GM18907 (cell line): ENCODE results near the gene ACSL6.

ENCODE experiments used
- ATAC-seq: cut with Tn5 transposase; IDR thresholded peaks from one replicate; pipeline ENCODE4 v1.9.1; 2021; ENCODE audit warnings: mild to moderate bottlenecking, moderate library complexity; ENCODE audit not compliant: unreplicated experiment

Gene ACSL6

GRCh38 chr5:132017738-132018625 lies 6.5 kb upstream of the ACSL6 start:
- no peak for ATAC-seq

DNA sequence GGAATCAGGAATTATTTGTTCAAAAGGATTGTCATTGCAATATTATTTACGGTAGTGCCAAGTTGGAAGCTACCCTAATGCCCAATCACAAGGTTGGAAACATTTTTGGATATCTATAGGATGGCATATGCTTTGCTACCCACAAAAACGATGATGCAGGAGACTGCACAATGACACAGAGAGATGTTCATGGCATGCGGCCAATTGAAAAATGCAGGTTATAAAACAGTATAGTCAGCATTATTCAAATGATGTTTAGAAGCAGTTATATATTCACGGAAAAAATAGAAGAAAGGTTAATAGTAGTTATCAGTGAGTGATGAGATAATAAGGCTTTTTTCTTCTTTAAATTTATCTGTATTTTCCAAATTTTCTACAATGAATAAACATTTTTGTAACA lies 5.9 kb upstream of the ACSL6 start:
- ATAC-seq = no peak

DNA sequence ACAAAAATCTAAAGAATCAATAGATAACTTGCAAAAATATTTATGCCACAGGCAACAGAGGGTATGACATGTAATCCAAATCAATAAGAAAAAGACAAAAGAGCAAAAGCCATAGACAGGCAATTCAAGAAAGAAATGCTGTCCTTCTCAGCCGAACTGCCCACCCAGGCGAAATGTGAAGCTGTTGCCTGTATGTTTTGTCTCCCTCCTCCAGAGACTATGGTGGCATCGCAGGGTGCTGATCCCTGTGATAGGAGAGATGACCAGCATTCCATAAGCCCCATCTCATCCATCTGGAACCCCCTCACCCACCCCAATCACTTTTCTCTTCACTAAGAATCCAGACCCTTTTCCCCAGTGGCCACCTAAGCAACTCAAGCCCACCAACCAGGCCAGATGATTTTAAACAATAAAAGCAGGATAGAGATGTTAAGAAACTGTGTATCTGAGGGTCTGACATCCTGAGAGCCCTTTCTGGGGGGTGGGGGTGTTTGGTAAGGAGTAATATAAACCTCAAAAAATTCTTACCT lies 5.3 kb upstream of the ACSL6 start:
- no peak for ATAC-seq

GRCh38 chr5:132013711-132014110 lies 2.3 kb upstream of the ACSL6 start:
- ATAC-seq = no peak

- no peak for ATAC-seq
Measured at GRCh38 chr5:132013006-132013689, 1.7 kb upstream of the ACSL6 start.

- no peak for ATAC-seq
Measured at GRCh38 chr5:132012371-132013005, 1.0 kb upstream of the ACSL6 start.

- ATAC-seq = no peak
Measured at GRCh38 chr5:132010989-132011621, 353 bp downstream of the ACSL6 start.

DNA sequence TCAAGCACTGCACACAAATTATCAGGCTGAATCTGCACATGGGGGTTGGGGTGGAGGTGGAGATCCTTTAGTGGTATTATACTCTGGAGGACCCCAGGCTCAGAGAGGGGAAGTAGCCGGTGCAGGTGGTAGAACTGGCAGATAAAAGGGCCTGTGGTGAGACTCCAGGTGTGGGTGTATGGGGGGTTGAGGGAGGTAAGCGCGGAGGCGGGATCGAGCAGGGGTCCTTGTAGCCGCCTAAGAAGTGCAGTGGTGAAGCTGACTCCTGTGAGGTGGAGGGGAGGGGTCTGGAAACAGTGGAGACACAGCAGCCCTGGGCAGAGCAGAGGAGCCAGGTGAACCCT lies 841 bp downstream of the ACSL6 start:
- ATAC-seq = no peak

- no peak for ATAC-seq
Measured at GRCh38 chr5:132009706-132010405, 1.6 kb downstream of the ACSL6 start.

DNA sequence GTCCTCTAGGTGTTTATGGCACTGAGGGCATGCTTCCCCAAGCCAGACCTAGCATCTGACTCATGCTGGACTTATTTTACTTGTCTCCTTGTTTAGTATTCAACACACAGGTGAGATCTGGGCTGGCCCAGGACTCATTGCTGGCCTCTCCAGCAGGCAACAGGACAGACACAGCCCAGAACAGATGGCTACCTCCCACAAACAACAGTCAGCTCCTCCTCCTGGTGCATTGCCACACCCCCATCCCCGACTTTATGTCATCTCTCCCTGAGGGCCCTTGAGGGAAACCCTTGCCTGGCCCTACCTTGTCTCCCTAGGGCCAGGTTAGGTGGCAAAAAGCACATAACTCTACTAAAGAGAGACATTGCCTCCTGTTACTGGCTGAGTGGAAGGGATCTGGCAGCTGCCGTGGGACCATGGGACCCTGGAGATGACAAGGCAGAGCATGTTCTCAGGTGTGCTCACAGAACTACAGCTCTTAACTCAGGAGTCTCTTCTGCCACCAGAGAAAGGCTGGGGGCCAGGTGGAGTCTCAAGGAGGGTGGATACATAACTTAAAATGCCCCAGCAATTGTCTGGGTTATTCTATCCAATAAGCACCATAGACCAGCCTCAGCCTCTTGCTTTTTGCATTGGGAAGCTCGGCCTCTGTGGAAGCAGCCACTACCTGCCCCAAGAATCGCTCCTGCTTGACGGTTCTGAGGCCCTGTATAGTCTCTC lies 2.3 kb downstream of the ACSL6 start:
- ATAC-seq = no peak

- peak; percentile 15 for ATAC-seq
Measured at GRCh38 chr5:132008163-132008473, 3.3 kb downstream of the ACSL6 start.

DNA sequence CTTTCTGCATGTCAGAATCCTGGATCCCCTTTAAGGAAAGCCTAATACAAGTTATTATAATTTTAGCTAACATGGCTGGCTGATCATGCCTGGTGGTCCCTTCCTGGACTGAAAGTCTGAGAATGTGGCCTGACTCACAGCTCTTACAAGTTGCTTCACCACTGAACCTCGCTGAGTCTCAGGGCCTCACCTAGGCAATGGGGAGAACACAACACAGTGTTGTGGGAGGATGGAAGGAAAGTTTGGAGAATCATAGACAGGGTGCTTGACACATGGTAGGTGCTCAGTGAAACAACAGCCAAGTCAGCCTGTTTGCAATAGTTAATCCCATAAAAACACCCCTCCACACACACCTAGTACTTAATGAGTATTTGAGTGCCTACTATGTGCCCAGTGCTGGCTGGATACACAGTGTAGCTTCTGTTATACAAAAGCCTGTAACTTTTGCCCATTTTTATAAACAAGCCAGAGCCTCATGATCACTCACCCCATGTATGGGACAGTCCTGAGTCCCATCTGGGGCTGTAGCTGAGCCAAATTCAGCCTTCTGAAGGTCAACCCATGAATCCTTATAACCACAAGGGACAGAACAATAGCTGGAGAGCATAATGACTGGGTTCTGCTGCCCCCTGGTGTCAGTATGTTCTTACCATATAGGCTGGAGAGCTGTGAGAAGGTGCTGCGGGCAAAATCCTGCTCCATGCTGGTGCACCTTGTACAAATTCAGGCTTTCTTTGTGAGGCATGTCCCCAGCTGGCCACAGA lies 3.9 kb downstream of the ACSL6 start:
- ATAC-seq = peak; percentile 72

DNA sequence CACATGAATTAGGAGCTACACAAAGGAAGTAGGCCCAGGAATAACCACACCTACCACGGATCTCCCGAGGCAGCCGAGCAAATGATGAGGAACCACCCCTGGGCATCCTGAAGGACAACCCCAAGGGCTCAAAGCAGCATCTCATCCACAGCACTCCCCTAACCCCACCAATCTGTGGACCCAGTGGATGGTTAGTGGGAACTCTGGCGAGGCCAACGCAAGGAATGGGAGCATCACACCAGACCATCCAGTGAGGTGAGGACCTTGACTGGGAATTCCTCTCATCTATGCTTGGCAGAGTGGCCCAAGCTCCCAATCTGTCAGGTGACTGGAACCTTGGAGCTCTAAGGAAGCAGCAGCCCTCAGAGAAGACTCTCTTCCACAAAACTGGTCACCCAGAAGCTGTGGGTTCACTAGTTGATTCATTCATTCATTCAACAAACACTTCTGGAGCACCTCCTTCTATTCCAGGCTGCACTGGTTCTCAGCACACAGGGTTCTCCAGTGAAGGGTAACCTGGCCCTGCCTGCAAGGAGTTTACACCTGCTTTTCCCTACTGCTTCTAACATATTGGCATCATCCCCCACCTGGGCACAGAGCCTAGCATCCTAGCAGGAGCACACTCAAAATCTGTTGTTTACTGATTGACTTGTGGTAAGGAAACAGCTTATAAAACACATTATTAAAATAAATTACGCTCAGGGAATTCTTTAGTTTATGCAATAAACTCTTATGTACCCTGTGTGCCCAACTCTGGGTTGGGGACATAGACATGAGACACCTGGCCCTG lies 4.9 kb downstream of the ACSL6 start:
- no peak for ATAC-seq

- ATAC-seq = no peak
Measured at GRCh38 chr5:132005591-132005990, 5.9 kb downstream of the ACSL6 start.

DNA sequence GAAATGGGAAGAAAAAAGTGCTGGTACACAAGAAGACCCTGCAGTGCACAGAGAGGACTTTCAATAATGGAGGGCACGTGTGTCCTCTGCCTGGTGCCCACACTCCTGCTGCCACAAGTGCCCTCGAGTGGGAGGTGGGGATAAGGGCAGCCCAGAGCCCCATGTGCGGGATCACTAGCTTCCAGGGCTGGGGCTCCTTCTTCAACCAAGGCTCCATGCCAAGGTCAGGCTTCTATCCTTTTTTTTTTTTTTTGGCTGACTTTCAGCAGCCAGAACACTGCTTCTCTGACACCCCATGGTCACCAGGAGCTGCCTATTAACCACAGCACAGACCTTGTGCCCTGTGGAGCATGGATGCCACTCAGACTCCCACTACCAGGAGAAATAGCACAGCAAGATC lies 7.5 kb downstream of the ACSL6 start:
- no peak for ATAC-seq

GRCh38 chr5:132003170-132003744 lies 8.2 kb downstream of the ACSL6 start:
- ATAC-seq = no peak

DNA sequence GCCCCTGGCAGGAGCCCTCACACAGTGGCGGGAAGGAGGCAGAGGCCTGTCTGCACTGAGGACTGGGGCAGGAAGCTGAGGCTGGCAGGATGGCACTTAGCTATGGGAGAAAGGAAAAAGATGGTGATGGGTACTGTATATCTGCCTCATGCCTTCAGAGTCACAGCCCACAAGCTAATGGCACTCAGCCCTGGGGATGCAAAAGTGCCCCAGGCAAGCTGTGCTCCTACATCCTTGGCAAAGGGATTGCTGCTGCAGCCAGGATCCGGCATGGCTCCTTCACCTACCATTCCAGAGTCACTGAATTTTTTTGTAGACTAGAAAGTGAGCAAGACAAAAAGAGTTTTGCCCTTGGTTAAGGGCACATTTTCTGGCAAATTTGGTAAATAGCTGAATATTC lies 8.7 kb downstream of the ACSL6 start:
- ATAC-seq = no peak
